ENCODE measurements around the gene SLC27A5.
A peak's percentile ranks its signal among the peaks of the same experiment; 100 is the strongest.
"Not testable (repeated sequence)": the region's sequence is repeated elsewhere in the genome, so short reads cannot be mapped to it uniquely, and the experiment has no call there.

Gene SLC27A5

GRCh38 chr19:58455306-58455705, 56.5 kb downstream of the SLC27A5 start:
- no peak overlapping the region for H3K27ac ChIP-seq
- TF ChIP-seq CTCF (conservative IDR thresholded peaks at IDR 0.05; ENCODE audit: low read depth) = no peak
- ChIA-PET POLR2A (ENCODE audit: low non-redundant PET) (no interaction called here), CTCF (no interaction called here)
- DNase-seq (ENCODE audit: low spot score) = no peak

- no peak for TF ChIP-seq CTCF (conservative IDR thresholded peaks at IDR 0.05; ENCODE audit: low read depth)
- CTCF ChIA-PET = interaction anchor here (0.7 to 1.1 kb wide), 2 partner anchors 65 to 127 kb away, joined by 3 to 7 read pairs; partner anchors contain the start of gene ZSCAN22
- 0 out of 2 replicates have a peak overlapping the region, but pooled peaks have one; percentile 2 for H3K27ac ChIP-seq
- DNase-seq (ENCODE audit: low spot score) = no peak
- POLR2A ChIA-PET (ENCODE audit: low non-redundant PET) = no interaction called here
Measured at GRCh38 chr19:58453743-58454142, 58.0 kb downstream of the SLC27A5 start.

GRCh38 chr19:58451358-58452101, 60.3 kb downstream of the SLC27A5 start, which contains the start of gene ZNF324B:
TSS of gene ZNF324B (plus strand) at chr19:58451622. CDS start at chr19:58453702, 2,080 bp downstream.
- peak; percentile 92 for DNase-seq (ENCODE audit: low spot score)
- peak within 1 kb of the TSS; percentile 62 for H3K27ac ChIP-seq
- ChIA-PET CTCF (interaction anchor here (0.6 to 1.0 kb wide), 2 partner anchors 25 to 62 kb away, joined by 3 read pairs; no protein-coding TSS in a partner anchor), POLR2A (ENCODE audit: low non-redundant PET) (no interaction called here)
- TF ChIP-seq CTCF (conservative IDR thresholded peaks at IDR 0.05; ENCODE audit: low read depth) = no peak

- POLR2A ChIA-PET (ENCODE audit: low non-redundant PET) = no interaction called here
- CTCF ChIA-PET = interaction anchor here (0.6 kb wide), 1 partner anchor 26 kb away, joined by 3 read pairs; no protein-coding TSS in a partner anchor
- DNase-seq (ENCODE audit: low spot score) = no peak
- H3K27ac ChIP-seq = peak overlapping the region; percentile 62; the same call in 1 of the 2 replicates
- TF ChIP-seq CTCF (conservative IDR thresholded peaks at IDR 0.05; ENCODE audit: low read depth) = no peak
Measured at GRCh38 chr19:58450856-58451357, 60.9 kb downstream of the SLC27A5 start.

GRCh38 chr19:58449980-58450379, 61.8 kb downstream of the SLC27A5 start:
- CTCF ChIA-PET; DNase-seq (ENCODE audit: low spot score); POLR2A ChIA-PET (ENCODE audit: low non-redundant PET); H3K27ac ChIP-seq: not testable (repeated sequence)

- CTCF ChIA-PET = not testable (repeated sequence)
Measured at GRCh38 chr19:58448860-58449259, 62.9 kb downstream of the SLC27A5 start.

More at GRCh38 chr19:58448860-58449259, 62.9 kb downstream of the SLC27A5 start:
- DNase-seq (ENCODE audit: low spot score); POLR2A ChIA-PET (ENCODE audit: low non-redundant PET); H3K27ac ChIP-seq: not testable (repeated sequence)
